ENCODE measurements around the gene TCEAL1. TPM values are rescaled to one million over a fixed set of nuclear protein-coding genes. Genes with fewer than 3 reads are reported as not detected.
A peak's percentile ranks its signal among the peaks of the same experiment; 100 is the strongest.

TCEAL1 gene
- 10 to 100 TPM; 28.9 to 33.4 TPM for total RNA-seq
- 10 to 100 TPM; 23.8 to 27.6 TPM for polyA plus RNA-seq
- long read RNA-seq, donor 1, transcript TCEAL1-202 (3 exons, 1,201 nt), result minor isoform, 5 of 13 reads
- long read RNA-seq, donor 1, transcript TCEAL1-201 (3 exons, 1,164 nt), result major isoform, 8 of 13 reads
- long read RNA-seq, donor 1, partial matches to known transcripts, result 0 of 13 reads
- long read RNA-seq, donor 1, other reads (novel, unspliced or antisense), result 0 of 13 reads
- long read RNA-seq, donor 2, transcript TCEAL1-201 (3 exons, 1,164 nt), result major isoform, 5 of 8 reads
- long read RNA-seq, donor 2, partial matches to known transcripts, result 0 of 8 reads
- long read RNA-seq, donor 2, other reads (novel, unspliced or antisense), result 0 of 8 reads
- long read RNA-seq, donor 3, transcript TCEAL1-201 (3 exons, 1,164 nt), result major isoform, 6 of 13 reads
- long read RNA-seq, donor 3, partial matches to known transcripts, result 0 of 13 reads
- long read RNA-seq, donor 3, other reads (novel, unspliced or antisense), result 5 of 13 reads
- long read RNA-seq, donor 4, partial matches to known transcripts, result 7 of 13 reads
- long read RNA-seq, donor 4, other reads (novel, unspliced or antisense), result 0 of 13 reads
- long read RNA-seq, donor 5, transcript TCEAL1-201 (3 exons, 1,164 nt), result major isoform, 14 of 45 reads
- long read RNA-seq, donor 5, partial matches to known transcripts, result 26 of 45 reads
- long read RNA-seq, donor 5, other reads (novel, unspliced or antisense), result 0 of 45 reads

DNA sequence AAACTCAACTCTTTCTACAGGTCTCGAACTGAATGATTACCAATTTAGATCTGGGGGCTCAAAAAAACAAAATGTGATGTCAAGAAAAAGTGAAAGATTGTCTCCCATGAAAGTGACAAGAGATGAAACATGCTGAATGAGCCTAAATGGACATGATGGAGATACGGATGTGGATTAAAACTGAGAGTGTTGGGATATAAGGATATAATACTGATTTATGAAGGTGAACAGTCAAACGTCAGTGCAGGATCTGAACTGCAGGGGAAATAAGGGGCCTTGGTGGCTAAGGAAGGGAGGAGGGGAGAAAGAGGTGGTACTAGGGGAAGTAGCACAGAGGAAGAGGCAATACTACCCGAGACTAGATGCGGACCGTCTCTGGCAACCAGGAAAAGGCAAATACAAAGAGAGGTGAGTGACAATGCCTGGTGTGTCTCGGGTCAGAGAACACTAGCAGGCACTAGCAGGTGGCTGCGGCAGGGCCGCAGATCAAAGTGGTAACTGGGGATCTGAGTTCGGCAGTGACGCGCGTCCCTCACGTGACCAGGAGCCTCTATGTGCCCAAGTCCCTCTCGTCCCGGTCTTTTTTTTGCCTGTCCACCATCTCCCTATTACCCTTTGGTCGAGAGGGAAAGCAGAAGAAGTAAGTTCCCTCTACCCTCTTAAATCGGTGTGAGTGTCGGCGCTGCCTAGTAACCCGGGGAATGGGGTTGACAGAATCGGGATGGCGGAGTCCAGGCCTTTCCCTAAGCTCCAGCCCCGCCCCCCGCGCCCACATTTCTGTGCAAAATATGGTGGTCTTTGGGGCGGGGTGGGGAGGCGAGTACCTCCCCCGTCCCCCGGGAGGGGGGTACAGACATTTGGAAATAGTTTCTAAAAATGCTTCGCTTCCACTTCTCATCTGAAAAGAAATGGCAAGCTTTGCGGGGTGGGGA, at the start of gene TCEAL1:
TSS of gene TCEAL1 (plus strand) at position 590 of the 932 bp plus-strand sequence. CDS start 942 bp downstream, outside the sequence.
- Histone ChIP-seq H3K4me3 (peak within 1 kb of the TSS; percentile 58), H3K4me1 (ENCODE audit: control insufficient read depth in 5 of 5, insufficient read depth in 5 of 5, low read length in 5 of 5) (peaks cover 0 to 4% (median 2%) of the 10 kb centered on the region in 5 donors), H3K27me3 (ENCODE audit: control insufficient read depth in 3 of 3, insufficient read depth in 3 of 3, low read length in 2 of 3) (peaks cover 4 to 15% (median 6%) of the 10 kb centered on the region in 3 donors), H3K9ac (ENCODE audit: insufficient read depth in 1 of 2, low read length in 2 of 2) (peak within 1 kb of the TSS; percentile 58 to 95), H3K27ac (ENCODE audit: low read depth in 1 of 2, low read length in 1 of 2) (peak within 1 kb of the TSS; percentile 89 to 90), H3K36me3 (ENCODE audit: control insufficient read depth in 4 of 4, insufficient read depth in 4 of 4, low read length in 4 of 4) (no peaks in the 10 kb centered on the region), H3K9me3 (ENCODE audit: control insufficient read depth in 4 of 4, insufficient read depth in 3 of 4, low read length in 3 of 4) (peaks cover 0 to 2% (median 0%) of the 10 kb centered on the region in 4 donors)
- TF ChIP-seq, protein P1, sequence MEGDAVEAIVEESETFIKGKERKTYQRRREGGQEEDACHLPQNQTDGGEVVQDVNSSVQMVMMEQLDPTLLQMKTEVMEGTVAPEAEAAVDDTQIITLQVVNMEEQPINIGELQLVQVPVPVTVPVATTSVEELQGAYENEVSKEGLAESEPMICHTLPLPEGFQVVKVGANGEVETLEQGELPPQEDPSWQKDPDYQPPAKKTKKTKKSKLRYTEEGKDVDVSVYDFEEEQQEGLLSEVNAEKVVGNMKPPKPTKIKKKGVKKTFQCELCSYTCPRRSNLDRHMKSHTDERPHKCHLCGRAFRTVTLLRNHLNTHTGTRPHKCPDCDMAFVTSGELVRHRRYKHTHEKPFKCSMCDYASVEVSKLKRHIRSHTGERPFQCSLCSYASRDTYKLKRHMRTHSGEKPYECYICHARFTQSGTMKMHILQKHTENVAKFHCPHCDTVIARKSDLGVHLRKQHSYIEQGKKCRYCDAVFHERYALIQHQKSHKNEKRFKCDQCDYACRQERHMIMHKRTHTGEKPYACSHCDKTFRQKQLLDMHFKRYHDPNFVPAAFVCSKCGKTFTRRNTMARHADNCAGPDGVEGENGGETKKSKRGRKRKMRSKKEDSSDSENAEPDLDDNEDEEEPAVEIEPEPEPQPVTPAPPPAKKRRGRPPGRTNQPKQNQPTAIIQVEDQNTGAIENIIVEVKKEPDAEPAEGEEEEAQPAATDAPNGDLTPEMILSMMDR (IDR thresholded peaks at IDR 0.05; ENCODE audit: control extremely low read depth, extremely low read depth), result no peak
- ATAC-seq (ENCODE audit: insufficient read depth, low FRiP score) (peak; percentile 25), DNase-seq (peak; percentile 64 to 80 (median 72))
- WGBS, 2 donors, result 4 to 26% methylated on average over 16 to 32 of the region's 32 CpGs

DNA sequence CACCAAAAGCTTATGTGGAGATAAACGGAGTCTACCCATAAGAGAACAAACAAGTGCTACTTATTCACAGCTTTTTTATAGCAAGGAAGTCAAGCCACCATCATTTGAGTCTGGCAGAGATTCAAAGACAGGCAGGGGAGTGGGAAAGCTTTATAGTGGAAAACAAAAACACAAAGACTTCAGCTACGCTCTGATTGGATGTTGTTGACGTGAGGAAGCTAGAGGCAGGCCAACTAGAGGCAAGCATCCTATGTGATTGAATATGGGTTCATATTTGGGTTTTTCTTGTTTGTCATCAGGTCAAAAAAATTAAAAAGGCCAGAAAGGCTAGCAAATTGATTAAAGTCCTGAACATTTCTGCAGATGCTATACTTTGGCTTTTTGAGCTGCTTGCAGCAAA, 44.2 kb upstream of the TCEAL1 start:
- 68 to 85% methylated on average over 3 of the region's 3 CpGs for WGBS, 2 donors
- H3K36me3 ChIP-seq (ENCODE audit: control insufficient read depth in 4 of 4, insufficient read depth in 4 of 4, low read length in 4 of 4), result peaks cover 0 to 2% (median 0%) of the 10 kb centered on the region in 4 donors
- no peak overlapping the region for H3K9ac ChIP-seq (ENCODE audit: insufficient read depth in 1 of 2, low read length in 2 of 2)
- peaks cover 0 to 13% (median 4%) of the 10 kb centered on the region in 3 donors for H3K27me3 ChIP-seq (ENCODE audit: control insufficient read depth in 3 of 3, insufficient read depth in 3 of 3, low read length in 2 of 3)
- H3K4me3 ChIP-seq, result no peak overlapping the region
- H3K27ac ChIP-seq (ENCODE audit: low read depth in 1 of 2, low read length in 1 of 2), result no peak overlapping the region
- peaks cover 0 to 2% (median 0%) of the 10 kb centered on the region in 5 donors for H3K4me1 ChIP-seq (ENCODE audit: control insufficient read depth in 5 of 5, insufficient read depth in 5 of 5, low read length in 5 of 5)
- DNase-seq (peak; percentile 18 to 55 (median 51)), ATAC-seq (ENCODE audit: insufficient read depth, low FRiP score) (no peak)
- TF ChIP-seq, protein P1 (IDR thresholded peaks at IDR 0.05; ENCODE audit: control extremely low read depth, extremely low read depth), result no peak
- H3K9me3 ChIP-seq (ENCODE audit: control insufficient read depth in 4 of 4, insufficient read depth in 3 of 4, low read length in 3 of 4), result peaks cover 0 to 10% (median 0%) of the 10 kb centered on the region in 4 donors

DNA sequence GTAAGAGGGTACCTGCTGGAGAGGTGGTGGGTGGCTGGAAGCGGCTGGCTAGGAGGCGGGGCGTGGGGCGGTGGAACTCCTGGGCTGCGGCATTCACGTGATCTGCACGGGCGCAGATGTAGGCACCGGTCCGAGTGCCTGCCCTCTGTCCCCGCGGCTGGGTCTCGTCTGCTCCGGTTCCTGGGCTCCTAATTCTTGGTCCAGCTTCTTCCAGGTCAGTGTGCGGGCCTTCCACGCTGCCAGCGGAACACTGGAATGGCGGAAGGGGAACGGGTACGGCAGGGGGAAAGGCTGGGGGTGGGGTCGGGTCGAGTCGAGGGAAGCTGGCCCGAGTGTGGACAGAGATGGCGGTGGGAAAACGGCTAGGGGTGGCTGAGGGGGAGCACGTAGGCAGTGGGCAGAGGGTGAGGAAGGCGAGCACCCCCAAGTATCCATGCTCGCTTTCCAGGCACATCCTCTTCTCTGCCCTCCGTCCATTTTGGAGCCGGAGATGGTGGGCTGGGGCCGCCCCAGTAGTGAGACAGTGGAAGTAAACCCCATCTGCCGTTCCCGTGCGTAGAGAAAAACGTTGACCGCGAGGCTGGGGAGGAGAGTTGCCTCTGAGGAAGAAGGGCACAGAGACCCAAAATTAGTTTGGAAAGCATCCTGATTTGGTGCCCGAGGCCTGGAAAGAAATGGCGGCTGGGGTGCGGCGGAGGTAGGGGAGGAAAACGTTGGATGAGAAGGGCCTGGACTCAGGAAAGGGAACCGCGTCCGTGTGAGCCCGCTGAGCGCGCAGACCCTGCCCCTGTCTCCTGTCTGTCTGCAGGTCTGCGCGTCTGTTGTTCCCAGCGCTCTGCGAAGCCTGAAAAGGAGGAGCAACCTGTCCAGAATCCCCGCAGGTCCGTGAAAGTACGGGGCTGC, 43.1 kb upstream of the TCEAL1 start, which contains the start of gene TCEAL4:
TSS of gene TCEAL4 (plus strand) at position 105 of the 903 bp plus-strand sequence. CDS start 1,161 bp downstream, outside the sequence.
- ATAC-seq (ENCODE audit: insufficient read depth, low FRiP score) (peak; percentile 54), DNase-seq (peak; percentile 63 to 67 (median 65))
- Histone ChIP-seq H3K4me1 (ENCODE audit: control insufficient read depth in 5 of 5, insufficient read depth in 5 of 5, low read length in 5 of 5) (peaks cover 0 to 2% (median 0%) of the 10 kb centered on the region in 5 donors), H3K27me3 (ENCODE audit: control insufficient read depth in 3 of 3, insufficient read depth in 3 of 3, low read length in 2 of 3) (peaks cover 0 to 13% (median 4%) of the 10 kb centered on the region in 3 donors), H3K9me3 (ENCODE audit: control insufficient read depth in 4 of 4, insufficient read depth in 3 of 4, low read length in 3 of 4) (peaks cover 0 to 10% (median 0%) of the 10 kb centered on the region in 4 donors), H3K4me3 (peak within 1 kb of the TSS; percentile 86), H3K27ac (ENCODE audit: low read depth in 1 of 2, low read length in 1 of 2) (peak within 1 kb of the TSS; percentile 67 to 91), H3K9ac (ENCODE audit: insufficient read depth in 1 of 2, low read length in 2 of 2) (peak within 1 kb of the TSS; percentile 70 to 75), H3K36me3 (ENCODE audit: control insufficient read depth in 4 of 4, insufficient read depth in 4 of 4, low read length in 4 of 4) (peaks cover 0 to 2% (median 0%) of the 10 kb centered on the region in 4 donors)
- TF ChIP-seq, protein P1 (IDR thresholded peaks at IDR 0.05; ENCODE audit: control extremely low read depth, extremely low read depth), result no peak
- WGBS, 2 donors, result 2 to 25% methylated on average over 25 to 56 of the region's 56 CpGs

All from lung (tissue), 16 donors.